ENCODE measurements around the gene EXOC3L2.

GRCh38 chr19:45254044-45254531, 8.9 kb upstream of the EXOC3L2 start:
- TF ChIP-seq, protein P1, sequence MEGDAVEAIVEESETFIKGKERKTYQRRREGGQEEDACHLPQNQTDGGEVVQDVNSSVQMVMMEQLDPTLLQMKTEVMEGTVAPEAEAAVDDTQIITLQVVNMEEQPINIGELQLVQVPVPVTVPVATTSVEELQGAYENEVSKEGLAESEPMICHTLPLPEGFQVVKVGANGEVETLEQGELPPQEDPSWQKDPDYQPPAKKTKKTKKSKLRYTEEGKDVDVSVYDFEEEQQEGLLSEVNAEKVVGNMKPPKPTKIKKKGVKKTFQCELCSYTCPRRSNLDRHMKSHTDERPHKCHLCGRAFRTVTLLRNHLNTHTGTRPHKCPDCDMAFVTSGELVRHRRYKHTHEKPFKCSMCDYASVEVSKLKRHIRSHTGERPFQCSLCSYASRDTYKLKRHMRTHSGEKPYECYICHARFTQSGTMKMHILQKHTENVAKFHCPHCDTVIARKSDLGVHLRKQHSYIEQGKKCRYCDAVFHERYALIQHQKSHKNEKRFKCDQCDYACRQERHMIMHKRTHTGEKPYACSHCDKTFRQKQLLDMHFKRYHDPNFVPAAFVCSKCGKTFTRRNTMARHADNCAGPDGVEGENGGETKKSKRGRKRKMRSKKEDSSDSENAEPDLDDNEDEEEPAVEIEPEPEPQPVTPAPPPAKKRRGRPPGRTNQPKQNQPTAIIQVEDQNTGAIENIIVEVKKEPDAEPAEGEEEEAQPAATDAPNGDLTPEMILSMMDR (IDR thresholded peaks at IDR 0.05; ENCODE audit: insufficient read depth, low read length, poor library complexity, severe bottlenecking): no peak
- no peak for TF ChIP-seq EZH2phosphoT487 (conservative IDR thresholded peaks at IDR 0.05; ENCODE audit: low read length)

All from SU-DHL-6 (cell line).